Measurements from ENCODE around the gene SLC34A1.
"Not testable (repeated sequence)": the region's sequence is repeated elsewhere in the genome, so short reads cannot be mapped to it uniquely, and the experiment has no call there.

SLC34A1 gene, protein sequence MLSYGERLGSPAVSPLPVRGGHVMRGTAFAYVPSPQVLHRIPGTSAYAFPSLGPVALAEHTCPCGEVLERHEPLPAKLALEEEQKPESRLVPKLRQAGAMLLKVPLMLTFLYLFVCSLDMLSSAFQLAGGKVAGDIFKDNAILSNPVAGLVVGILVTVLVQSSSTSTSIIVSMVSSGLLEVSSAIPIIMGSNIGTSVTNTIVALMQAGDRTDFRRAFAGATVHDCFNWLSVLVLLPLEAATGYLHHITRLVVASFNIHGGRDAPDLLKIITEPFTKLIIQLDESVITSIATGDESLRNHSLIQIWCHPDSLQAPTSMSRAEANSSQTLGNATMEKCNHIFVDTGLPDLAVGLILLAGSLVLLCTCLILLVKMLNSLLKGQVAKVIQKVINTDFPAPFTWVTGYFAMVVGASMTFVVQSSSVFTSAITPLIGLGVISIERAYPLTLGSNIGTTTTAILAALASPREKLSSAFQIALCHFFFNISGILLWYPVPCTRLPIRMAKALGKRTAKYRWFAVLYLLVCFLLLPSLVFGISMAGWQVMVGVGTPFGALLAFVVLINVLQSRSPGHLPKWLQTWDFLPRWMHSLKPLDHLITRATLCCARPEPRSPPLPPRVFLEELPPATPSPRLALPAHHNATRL

DNA sequence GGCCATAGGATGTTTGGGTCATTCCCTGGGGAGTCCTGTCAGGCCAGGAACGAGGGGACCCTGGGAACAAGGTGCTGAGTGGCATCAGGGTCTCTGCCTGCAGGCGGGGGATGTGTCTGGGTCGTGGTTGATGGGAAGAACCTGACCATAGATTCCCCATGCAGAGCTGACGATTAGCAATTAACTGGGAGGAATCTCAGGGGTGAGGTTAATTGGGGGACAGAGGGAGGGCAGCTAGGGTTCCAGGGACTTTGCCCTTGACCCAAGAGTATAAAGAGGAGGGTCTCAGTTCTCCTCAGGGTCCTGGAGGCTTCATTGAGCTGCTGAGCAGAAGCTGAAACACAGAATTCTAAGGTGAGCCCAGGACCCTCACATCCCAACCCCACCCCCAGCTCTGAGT is at the start of gene SLC34A1:
Gene SLC34A1 (plus strand): TSS at position 301 of the 400 bp plus-strand sequence. CDS start 1,308 bp downstream, outside the sequence.
- no peak for DNase-seq

DNA sequence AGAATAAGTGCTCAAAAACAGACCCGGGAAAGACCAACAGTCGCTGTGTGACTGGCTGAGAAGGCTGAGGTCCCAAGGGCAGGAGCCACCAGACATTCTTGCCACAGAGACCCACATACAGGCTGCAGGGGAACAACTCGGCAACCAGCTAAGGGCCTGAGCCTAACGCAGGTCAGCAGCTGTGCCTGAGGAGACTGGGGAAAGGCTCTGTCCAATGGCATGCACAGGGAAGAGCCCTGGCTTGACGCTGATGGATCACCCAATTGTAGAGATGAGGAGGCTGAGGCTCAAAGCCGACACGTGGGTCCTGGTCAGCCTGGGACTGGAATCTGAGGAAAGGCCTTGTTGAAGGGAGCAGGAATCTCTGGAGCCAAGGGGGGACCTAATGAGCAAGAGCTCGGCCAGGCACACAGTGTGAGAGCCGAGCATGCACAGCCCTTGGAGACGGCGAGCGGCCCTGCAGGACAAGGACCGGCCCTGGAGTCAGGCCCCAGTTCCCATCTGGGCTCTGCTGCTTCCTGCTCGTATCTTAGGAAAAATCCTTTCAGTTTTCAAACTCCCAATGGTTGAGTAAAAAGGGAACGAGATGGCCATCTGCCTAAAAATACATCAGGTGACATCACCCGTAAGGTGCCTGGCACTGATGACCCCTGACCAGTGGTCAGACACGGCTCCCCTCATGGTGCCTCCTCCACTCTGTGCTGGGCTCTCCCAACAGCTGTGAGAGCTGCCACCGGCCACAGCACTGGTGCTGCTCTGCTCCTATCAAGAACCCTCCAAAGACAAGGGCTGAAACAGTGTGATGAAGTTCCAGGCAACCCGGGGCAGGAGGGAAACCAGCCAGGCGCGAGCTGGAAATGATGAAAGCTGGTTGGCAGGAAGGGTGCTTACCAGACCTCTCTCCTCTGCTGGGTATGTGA is 49.2 kb upstream of the SLC34A1 start:
- no peak for DNase-seq

DNA sequence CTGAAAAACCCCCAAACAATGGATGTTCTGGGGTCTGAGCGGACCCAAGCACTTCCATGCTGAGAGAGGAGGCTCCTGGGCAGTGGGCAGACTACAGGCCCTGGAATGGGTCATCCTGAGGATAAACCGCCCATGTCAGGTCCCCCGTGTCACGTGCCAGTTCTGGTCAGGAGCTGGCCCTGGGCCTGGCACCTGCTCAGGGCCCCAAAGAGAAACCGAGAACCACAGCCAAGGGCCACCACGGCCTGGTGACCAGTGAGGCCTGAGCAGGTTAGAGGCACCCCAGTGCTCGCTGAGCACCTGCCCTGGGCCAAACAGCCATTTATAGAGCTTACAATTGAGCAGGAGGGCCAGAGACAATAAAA is 48.6 kb upstream of the SLC34A1 start:
- no peak for DNase-seq

DNA sequence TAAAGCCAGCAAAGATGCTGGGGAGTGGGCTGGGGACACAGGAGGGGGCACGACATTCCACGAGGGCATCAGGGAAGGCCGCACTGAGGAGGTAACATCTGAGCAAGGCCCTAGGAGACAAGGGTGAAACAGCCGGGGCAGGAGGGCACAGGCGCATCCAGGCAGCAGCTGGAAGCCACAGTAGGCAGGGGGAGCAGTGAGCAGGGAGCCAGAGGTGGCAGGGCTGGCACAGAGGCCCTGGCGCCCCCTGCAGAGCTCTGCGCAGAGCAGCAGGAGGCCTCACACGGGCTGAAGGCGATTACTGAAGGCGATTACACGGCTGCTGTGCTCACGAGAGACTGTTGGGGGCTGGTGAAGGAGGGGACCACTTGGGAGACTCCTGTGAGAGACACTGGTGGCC is 48.1 kb upstream of the SLC34A1 start:
- DNase-seq, result no peak

DNA sequence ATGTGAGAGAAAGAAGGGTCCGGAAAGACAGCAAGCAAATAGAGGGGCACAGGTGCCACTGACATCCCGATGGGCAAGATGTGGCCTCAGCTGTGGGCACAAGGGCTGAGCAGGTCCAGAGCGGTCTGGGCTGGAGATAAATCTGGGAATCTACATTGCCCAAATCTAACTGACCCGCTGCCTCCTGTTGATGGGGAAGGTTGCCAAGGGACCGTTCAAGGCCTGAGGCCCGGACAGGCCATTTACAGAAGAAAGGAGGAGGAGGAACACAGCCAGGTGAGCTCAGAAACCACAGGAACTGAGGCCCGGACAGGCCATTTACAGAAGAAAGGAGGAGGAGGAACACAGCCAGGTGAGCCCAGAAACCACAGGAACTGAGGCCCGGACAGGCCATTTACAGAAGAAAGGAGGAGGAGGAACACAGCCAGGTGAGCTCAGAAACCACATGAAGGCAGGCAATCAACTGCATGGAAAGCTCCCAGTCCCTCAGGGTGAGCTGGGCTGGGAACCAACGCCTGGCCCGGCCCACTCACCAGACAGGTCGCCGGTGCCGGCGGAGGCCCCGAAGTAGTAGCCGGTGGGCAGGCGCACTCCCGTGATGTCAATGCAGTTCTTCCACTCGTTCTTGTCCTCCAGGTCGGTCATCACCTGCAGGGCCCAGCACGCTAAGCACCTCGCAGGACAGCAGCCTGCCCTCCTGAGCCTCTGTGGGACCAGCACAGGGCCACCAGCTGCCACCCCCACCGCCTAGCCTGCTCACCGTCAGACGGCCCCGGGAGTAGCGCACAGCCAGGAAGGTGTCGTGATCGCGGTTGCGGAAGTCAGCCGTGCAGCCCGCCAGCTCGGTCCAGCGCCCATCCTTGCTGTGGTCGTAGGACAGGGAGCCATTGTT is 47.4 kb upstream of the SLC34A1 start:
- no peak for DNase-seq

DNA sequence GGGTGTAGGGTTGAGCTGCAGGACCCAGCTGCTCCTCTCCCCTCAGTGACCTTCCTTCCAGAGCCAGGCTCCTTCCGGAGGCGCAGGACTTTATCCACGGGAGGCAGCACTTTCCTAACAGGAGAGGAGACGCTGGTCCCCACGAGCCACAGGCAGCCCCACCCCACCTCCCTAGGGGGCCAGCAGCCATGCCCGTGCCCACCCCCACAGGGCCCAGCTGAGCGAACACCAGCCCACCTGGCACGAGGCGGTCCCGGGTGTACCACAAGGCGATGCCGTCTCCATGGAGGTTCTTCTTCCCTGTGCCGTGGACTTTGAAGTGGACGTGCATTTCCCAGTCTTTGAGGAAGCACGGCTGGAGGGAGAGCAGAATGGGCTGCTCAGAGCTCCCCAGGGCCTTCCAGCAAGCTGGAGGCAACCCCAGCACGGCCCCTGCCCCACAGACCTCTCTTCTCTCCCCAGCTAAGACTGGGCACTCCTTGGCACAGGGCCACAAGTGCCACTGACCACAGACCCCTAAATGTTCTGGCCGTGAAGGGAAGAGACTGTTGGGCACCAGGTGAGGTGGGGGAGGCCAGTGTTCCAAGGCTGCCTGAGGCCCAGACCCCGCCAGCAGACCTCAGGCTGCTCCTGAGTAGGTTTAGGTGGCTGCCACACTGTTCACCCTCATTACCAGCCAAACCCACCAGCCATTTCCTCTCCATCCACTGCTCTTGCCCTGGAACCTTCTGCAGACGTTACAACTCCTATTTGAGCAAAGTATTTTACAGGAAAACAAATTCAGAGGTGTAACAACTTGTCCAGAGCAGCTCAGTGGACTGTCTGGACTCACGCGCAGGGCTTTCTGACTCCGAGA is 45.8 kb upstream of the SLC34A1 start:
- no peak for DNase-seq

DNA sequence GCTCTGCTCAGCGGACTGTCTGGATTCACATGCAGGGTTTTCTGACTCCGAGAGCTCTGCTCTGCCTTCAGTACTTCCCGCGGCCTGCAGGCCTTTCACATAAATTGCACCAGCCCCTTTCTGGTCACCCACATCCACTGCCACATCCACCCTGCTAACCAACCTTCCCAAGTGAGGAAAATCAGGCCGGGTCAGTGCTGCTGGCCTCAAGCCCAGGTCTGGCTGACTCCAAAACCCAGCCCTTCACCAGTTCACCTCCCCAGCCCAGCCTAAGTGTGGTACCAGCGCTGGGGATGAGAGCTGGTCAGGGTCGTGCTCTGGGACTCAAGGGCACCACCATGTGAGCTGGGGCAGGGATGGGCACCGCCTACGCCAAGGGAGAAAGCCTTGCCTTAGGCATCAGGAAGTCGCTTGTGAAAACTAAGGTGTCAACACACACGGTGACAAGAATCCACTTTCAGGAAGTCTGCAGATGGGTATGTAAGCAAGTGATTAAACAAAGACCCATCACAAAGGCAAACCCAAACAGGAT is 45.1 kb upstream of the SLC34A1 start:
- no peak for DNase-seq

DNA sequence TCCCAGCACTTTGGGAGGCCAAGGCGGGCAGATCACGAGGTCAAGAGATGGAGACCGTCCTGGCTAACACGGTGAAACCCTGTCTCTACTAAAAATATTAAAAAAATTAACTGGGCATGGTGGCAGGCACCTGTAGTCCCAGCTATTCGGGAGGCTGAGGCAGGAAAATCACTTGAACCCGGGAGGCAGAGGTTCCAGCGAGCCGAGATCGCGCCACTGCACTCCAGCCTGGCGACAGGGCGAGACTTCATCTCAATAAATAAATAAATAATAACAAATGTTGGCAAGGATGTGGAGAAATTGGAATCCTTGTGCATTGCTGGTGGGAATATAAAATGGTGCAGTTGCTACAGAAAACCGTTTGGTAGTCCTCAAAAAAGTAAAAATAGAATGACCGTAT is 41.2 kb upstream of the SLC34A1 start:
- DNase-seq, result not testable (repeated sequence)

DNA sequence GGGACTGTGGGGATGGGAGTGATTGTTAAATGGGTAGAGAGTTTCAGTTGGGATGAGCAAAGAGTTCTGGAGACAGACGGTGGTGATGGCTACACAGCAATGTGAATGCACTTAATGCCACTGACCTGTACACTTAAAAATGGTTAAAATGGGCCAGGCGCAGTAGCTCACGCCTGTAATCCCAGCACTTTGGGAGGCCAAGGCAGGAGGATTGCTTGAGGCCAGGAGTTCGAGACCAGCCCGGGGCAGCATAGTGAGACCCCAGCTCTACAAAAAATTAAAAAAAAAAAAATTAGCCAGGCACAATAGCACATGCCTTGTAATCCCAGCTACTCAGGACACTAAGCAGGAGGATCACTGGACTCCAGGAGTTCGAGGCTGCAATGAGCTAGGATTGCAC is 40.5 kb upstream of the SLC34A1 start:
- DNase-seq, result no peak

DNA sequence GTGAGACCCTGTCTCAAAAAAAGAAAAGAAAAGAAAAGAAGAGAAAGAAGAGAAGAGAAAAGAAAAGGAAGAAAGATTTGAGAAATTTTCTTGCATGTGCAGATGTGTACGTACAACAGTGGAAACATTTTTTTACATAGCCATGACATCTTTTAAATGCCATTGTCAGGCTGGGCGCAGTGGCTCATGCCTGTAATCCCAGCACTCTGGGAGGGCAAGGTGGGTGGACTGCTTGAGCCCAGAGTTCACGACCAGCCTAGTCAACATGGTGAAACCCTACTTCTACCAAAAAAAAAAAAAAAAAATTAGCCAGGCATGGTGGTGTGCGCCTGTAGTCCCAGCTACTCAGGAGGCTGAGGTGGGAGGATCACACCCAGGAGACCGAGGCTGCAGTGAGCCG is 39.3 kb upstream of the SLC34A1 start:
- DNase-seq, result no peak

DNA sequence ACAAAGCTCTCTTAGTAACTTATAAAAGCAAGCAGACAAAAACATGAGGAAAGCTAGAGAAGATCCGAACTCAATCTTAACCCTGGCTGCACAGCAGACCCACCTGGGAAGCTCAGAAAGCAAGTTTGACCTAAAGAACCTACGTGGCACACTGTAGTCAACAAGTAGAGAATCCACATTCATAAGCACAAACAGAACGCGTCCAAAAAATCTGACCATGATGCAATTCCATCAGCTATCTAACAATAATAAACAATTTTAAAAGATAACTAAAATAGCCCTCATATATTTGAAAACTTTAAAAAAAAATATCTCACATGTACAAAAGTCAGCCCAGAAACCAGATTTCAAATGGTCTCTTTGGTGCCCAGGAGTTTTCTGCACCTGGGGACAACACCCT is 37.4 kb upstream of the SLC34A1 start:
- DNase-seq, result no peak

DNA sequence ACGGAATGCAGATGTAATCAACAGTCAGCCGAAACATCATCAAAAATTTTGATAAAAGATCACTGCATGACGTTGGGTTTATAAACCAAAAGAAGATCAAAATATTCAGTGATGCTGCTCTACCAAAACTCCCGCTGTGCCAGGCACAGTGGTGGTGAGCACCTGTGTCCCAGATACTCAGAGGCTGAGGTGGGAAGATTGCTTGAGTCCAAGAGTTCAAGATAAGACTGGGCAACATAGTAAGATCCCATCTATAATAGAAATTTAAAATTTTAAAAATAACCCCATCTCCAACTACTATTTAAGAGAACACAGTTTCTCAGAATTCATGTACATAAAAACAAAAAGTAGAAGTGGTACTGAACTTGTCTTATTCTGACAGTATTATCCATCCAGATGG is 36.5 kb upstream of the SLC34A1 start:
- no peak for DNase-seq

DNA sequence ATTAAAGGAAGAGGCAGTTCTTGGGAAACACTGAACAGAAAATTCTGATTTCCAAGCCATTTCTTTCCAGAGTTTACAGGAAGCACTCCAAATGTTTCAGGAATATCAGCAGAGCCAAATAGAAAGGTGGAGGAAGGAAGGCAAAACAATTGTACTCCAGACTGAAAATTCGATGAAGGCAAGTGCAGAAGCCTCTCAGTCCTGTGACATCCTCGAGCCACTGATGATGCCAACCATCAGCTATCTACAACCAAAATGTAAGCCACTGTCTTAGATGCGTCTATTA is 34.9 kb upstream of the SLC34A1 start:
- DNase-seq, result no peak

DNA sequence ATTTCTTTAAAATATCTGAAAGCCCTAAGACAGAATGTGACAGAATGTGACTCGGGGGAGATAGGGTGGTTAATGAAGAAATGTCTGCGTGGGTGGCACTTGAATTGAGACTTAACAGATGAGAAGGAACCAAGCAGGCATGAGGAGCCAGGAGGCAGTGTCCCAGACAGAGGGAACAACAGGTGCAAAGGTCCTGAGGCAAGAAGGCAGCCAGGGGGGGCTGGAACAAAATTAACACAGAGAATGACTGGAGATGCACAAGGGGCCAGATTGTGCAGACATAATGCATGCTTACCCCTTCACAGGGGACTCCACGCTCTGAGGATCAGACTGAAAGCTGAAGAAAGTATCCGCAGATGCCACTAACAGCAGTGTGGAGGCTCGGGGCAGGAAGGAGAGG is 34.5 kb upstream of the SLC34A1 start:
- DNase-seq, result no peak

DNA sequence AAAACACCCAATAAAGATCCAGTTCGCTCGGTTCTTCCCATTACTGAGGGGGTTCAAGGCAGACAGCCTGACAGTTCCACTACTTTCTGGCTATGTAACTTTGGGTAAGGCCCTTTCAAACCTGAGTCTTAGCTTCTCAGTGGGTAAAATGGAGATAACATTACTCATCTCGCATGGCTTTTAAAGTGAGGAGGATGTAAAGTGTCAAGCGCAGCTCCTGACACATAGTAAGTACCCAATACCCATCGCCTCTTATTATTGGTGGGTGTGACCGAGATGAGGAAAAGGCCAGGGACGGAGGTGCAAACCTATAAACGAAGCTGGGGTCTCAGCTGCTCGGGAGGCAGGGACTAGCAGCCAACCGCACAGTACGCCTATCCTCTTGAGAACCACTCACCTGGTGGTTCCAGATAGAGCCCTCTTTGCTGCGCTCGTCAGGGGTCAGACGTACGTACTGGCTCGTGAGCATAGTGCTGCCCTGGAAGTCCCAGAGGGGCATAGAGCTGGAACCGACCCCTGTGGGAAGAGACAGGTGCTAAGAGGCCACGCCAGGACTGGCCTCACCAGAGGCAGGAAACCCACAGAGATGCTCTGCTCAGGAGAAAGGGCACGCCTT is 33.4 kb upstream of the SLC34A1 start:
- DNase-seq, result no peak

DNA sequence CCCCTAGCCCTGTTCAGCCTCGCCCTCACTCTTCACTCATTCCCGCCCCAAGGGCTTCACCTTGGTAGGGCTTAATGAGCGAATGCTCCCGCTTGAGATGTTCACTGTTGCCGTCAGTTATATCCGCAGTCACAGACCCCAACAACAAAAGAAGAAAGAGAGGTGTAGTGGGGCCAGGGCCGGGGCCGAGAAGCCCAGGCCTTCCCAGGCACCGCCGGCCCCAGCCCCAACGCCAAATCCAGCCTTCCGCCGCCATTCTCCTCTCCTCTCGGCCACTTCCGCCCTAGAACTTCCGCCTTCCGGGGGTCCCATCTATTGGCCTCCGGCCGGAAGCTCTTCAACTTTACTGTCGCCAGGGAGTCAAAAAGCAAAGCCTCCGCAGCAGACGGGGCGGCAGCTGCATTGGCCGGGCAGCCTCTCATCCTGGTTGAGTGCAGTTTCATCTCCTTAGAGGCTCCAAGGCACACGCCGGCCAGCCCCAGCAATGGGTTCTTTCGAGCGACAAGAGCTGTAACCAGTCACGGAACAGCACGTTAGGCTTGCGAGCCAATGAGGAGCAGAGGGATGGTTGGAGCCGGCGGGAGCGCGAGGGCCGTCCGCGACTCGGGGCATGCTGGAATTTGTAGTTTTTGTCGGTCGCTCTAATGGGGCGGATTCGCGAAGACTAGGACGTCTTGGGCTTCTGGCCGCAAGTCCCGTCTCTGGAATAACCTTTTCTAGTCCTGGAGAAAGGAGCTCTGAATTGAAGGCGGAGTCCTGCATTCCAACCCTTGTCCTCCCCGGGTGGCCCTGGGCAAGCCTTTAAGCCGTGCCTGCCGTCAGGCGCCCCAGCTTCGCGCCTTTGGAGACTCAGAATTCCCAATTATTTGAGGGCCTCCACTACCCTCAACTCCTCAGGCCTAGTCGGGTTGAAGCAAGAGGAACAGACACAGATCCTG is 32.6 kb upstream of the SLC34A1 start, which contains the start of gene LMAN2:
Gene LMAN2 (minus strand): TSS at position 277 of the 938 bp plus-strand sequence. CDS start 21 bp downstream, at position 256.
- DNase-seq, result peak; percentile 85 to 99 (median 90)

DNA sequence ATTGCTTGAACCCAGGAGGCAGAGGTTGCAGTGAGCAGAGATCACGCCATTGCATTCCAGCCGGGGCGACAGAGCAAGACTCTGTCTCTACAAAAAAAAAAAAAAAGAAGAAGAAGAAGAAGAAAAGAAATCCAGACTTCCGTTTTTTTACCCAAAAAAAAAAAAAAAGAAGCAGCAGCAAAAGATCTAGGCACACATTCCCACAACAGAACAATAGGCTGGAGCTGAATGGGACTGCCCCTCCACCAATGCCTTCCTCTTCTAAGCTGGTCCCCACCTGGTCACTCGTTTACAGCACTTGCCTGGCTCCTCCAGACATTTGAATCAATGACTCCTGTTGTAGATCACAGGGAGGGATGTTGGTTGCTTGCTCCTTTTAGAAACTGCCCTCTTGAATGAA is 31.1 kb upstream of the SLC34A1 start:
- DNase-seq, result no peak

DNA sequence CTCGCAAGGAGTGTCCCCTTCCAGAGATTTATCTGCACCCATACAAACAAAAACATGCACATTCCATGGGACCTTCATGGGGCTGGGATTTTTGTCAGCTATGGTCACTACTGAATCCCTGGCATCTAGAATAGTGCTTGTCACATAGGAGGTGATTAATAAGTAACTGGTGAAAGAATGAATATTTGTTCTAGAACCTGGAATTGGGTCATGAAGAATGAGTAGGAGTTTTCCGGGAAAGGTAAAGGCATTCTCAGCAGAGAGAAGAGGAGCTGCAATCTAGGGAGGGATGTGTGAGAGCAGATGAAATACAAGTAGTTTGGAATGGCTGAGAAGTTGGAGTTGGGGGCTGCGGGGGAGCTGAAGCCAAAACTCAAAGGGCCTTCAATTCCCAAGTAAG is 30.0 kb upstream of the SLC34A1 start:
- no peak for DNase-seq

DNA sequence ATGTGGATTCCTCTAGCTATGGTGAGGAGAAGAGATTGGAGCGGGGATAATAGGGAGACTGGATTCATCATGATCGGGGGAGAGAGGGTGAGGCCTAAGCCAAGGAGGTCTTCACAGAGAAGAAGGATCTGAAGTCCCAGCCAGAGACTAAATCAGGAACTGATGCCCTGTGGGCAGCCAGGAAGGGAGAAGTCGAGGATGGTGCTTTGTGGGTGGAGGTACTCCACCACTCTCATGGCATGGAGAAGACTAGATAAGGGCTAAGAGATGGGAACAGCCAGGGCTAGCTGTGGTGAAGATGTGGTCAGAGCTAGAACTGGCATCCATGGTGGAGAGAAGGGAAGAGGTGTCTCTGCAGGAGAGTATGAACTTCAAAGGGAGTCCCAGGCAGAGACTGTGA is 29.5 kb upstream of the SLC34A1 start:
- no peak for DNase-seq
